HEK293 (cell line): ENCODE measurements around the gene CD300LF.

ENCODE experiments used
- CTCF ChIA-PET: fragments of 350-600 bp; formaldehyde crosslinking; extraction: SDS; loops from one replicate; lab custom pipeline; 2021; ENCODE audit warnings: antibody characterized with exemption; lab: Yijun Ruan, JAX
- POLR2A ChIA-PET: fragments of 300-600 bp; formaldehyde crosslinking; extraction: SDS; loops from one replicate; lab custom pipeline; 2020; ENCODE audit warnings: antibody characterized with exemption, inconsistent platforms; lab: Yijun Ruan, JAX
- H3K27ac ChIP-seq: fragments of 200-500 bp; sonication (Bioruptor generic); 2 replicates; pipeline ENCODE4 v1.5.1; 2014; ENCODE audit warnings: low read depth, low read length, control low read depth, inconsistent platforms; ENCODE audit errors: extremely low read depth
- H3K36me3 ChIP-seq, 2 experiments: fragments of 200-500 bp in 1 of 2; sonication (Bioruptor generic) in 1 of 2; 1 replicate in 1 of 2; 2 replicates in 1 of 2; pipeline ENCODE4 v1.5.1; 2014 to 2017; ENCODE audit warnings: inconsistent platforms in 2 of 2, low read length in 2 of 2; ENCODE audit not compliant: control insufficient read depth in 2 of 2, insufficient read depth in 1 of 2
- H3K4me1 ChIP-seq: fragments of 200-500 bp; sonication (Bioruptor generic); 2 replicates; pipeline ENCODE4 v1.5.1; 2014; ENCODE audit warnings: mild to moderate bottlenecking, low read length, inconsistent platforms; ENCODE audit not compliant: control insufficient read depth, insufficient read depth
- H3K4me3 ChIP-seq: 2 replicates; pipeline ENCODE4 v1.5.1; 2011; ENCODE audit warnings: low read depth, mild to moderate bottlenecking, control low read depth, low read length, moderate library complexity
- H3K9me3 ChIP-seq: fragments of 200-500 bp; sonication (Bioruptor generic); 2 replicates; pipeline ENCODE4 v1.5.1; 2014; ENCODE audit warnings: low read depth, low read length, inconsistent platforms; ENCODE audit not compliant: control insufficient read depth, insufficient read depth
- BCL11A ChIP-seq: fragments of 450-650 bp; formaldehyde crosslinking; IDR thresholded peaks from 2 replicates; pipeline ENCODE4 v1.5.1; 2016; ENCODE audit warnings: low read depth, missing biosample characterization, missing genetic modification characterization
- GLI4 ChIP-seq: fragments of 450-650 bp; formaldehyde crosslinking; IDR thresholded peaks from 2 replicates; pipeline ENCODE4 v1.5.1; 2016; ENCODE audit warnings: missing biosample characterization, missing genetic modification characterization
- HOXD13 ChIP-seq: sonication (generic); formaldehyde crosslinking; IDR thresholded peaks from 2 replicates; pipeline ENCODE4 v1.8.0; 2022; ENCODE audit warnings: missing genetic modification reagents, borderline replicate concordance
- KLF17 ChIP-seq: fragments of 450-650 bp; formaldehyde crosslinking; IDR thresholded peaks from 2 replicates; pipeline ENCODE4 v1.5.1; 2016; ENCODE audit warnings: missing biosample characterization, missing genetic modification characterization
- KLF9 ChIP-seq: fragments of 450-650 bp; formaldehyde crosslinking; IDR thresholded peaks from 2 replicates; pipeline ENCODE4 v1.5.1; 2016; ENCODE audit warnings: missing biosample characterization, missing genetic modification characterization, low read depth
- PRDM2 ChIP-seq: fragments of 450-650 bp; formaldehyde crosslinking; IDR thresholded peaks from 2 replicates; pipeline ENCODE4 v1.5.1; 2016; ENCODE audit warnings: missing biosample characterization, missing genetic modification characterization, borderline replicate concordance
- ZBTB20 ChIP-seq: fragments of 450-650 bp; formaldehyde crosslinking; IDR thresholded peaks from 2 replicates; pipeline ENCODE4 v1.5.1; 2016; ENCODE audit warnings: missing biosample characterization, missing genetic modification characterization
- ZNF169 ChIP-seq: fragments of 450-650 bp; formaldehyde crosslinking; IDR thresholded peaks from 2 replicates; pipeline ENCODE4 v1.5.1; 2016; ENCODE audit warnings: missing biosample characterization, missing genetic modification characterization
- ZNF174 ChIP-seq: fragments of 450-650 bp; formaldehyde crosslinking; IDR thresholded peaks from 2 replicates; pipeline ENCODE4 v1.5.0; 2017; ENCODE audit warnings: missing biosample characterization, mild to moderate bottlenecking, missing genetic modification characterization
- ZNF2 ChIP-seq: fragments of 450-650 bp; formaldehyde crosslinking; IDR thresholded peaks from 2 replicates; pipeline ENCODE4 v1.5.1; 2016; ENCODE audit warnings: missing biosample characterization, missing genetic modification characterization
- ZNF248 ChIP-seq: fragments of 450-650 bp; formaldehyde crosslinking; IDR thresholded peaks from 2 replicates; pipeline ENCODE4 v1.5.1; 2017; ENCODE audit warnings: missing biosample characterization, missing genetic modification characterization
- ZNF26 ChIP-seq: fragments of 450-650 bp; formaldehyde crosslinking; IDR thresholded peaks from 2 replicates; pipeline ENCODE4 v1.5.1; 2016; ENCODE audit warnings: missing biosample characterization, missing genetic modification characterization
- ZNF426 ChIP-seq: fragments of 450-650 bp; formaldehyde crosslinking; IDR thresholded peaks from 2 replicates; pipeline ENCODE4 v1.5.1; 2017; ENCODE audit warnings: missing biosample characterization, missing genetic modification characterization, mild to moderate bottlenecking, inconsistent platforms, moderate library complexity
- ZNF473 ChIP-seq: fragments of 450-650 bp; formaldehyde crosslinking; IDR thresholded peaks from 2 replicates; pipeline ENCODE4 v1.5.1; 2017; ENCODE audit warnings: missing biosample characterization, missing genetic modification characterization
- ZNF555 ChIP-seq: fragments of 450-650 bp; formaldehyde crosslinking; conservative IDR thresholded peaks from 2 replicates; pipeline ENCODE4 v1.5.1; 2017; ENCODE audit warnings: missing biosample characterization, mild to moderate bottlenecking, missing genetic modification characterization, inconsistent platforms
- ZNF629 ChIP-seq: fragments of 450-650 bp; formaldehyde crosslinking; IDR thresholded peaks from 2 replicates; pipeline ENCODE4 v1.5.1; 2017; ENCODE audit warnings: missing biosample characterization, missing genetic modification characterization
- TF ChIP-seq, protein P1 (sequence below): fragments of 450-650 bp; formaldehyde crosslinking; IDR thresholded peaks from 2 replicates; pipeline ENCODE4 v1.5.1; 2016; ENCODE audit warnings: missing biosample characterization, missing genetic modification characterization
- TF ChIP-seq, protein P2 (sequence below): fragments of 450-650 bp; formaldehyde crosslinking; IDR thresholded peaks from 2 replicates; pipeline ENCODE4 v1.5.1; 2016; ENCODE audit warnings: missing biosample characterization, missing genetic modification characterization, low read depth
- TF ChIP-seq, protein P3 (sequence below): fragments of 450-650 bp; formaldehyde crosslinking; IDR thresholded peaks from 2 replicates; pipeline ENCODE4 v1.5.1; 2017; ENCODE audit warnings: missing biosample characterization, missing genetic modification characterization

The CD300LF gene

GRCh38 chr17:74712756-74713155, at the start of gene CD300LF:
Gene CD300LF, minus strand, starts transcription at chr17:74712923. Its CDS starts 57 bp downstream, at chr17:74712866.
- TF ChIP-seq ZNF555, result no peak
- TF ChIP-seq ZNF629 (tag by site-specific recombination), result no peak
- TF ChIP-seq ZNF426 (tag by site-specific recombination), result no peak
- TF ChIP-seq GLI4, result no peak
- no peak for TF ChIP-seq ZNF169 (tag by site-specific recombination)
- no peak for TF ChIP-seq ZNF248 (tag by site-specific recombination)
- TF ChIP-seq, protein P1, sequence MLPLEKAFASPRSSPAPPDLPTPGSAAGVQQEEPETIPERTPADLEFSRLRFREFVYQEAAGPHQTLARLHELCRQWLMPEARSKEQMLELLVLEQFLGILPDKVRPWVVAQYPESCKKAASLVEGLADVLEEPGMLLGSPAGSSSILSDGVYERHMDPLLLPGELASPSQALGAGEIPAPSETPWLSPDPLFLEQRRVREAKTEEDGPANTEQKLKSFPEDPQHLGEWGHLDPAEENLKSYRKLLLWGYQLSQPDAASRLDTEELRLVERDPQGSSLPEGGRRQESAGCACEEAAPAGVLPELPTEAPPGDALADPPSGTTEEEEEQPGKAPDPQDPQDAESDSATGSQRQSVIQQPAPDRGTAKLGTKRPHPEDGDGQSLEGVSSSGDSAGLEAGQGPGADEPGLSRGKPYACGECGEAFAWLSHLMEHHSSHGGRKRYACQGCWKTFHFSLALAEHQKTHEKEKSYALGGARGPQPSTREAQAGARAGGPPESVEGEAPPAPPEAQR (tag by site-specific recombination), result no peak
- TF ChIP-seq HOXD13 (CRISPR knock-in tag), result no peak
- no peak for TF ChIP-seq BCL11A
- TF ChIP-seq ZNF473 (tag by site-specific recombination), result no peak
- TF ChIP-seq KLF9, result no peak
- ChIA-PET CTCF (no interaction called here), POLR2A (no interaction called here)
- Histone ChIP-seq H3K4me3 (no peak within 1 kb of the TSS), H3K9me3 (no peaks in the 10 kb centered on the region), H3K36me3 (no peaks in the 10 kb centered on the region), H3K27ac (no peak within 1 kb of the TSS), H3K4me1 (peaks cover 3% of the 10 kb centered on the region; the same call in 1 of the 2 replicates)

- H3K4me1 ChIP-seq, result peaks cover 14% of the 10 kb centered on the region
- H3K9me3 ChIP-seq, result no peaks in the 10 kb centered on the region
- ChIA-PET POLR2A (interaction anchor here (1.9 kb wide), 1 partner anchor 12 kb away, joined by 8 read pairs; no protein-coding TSS in a partner anchor), CTCF (interaction anchor here (0.5 to 5.4 kb wide), 4 partner anchors 17 to 170 kb away, joined by 3 to 38 read pairs (median 6); partner anchors contain the start of gene CD300LD)
- H3K36me3 ChIP-seq, result peaks cover 3 to 5% of the 10 kb centered on the region in 2 experiments; a peak in 2 of 3 replicates
- no peak overlapping the region for H3K27ac ChIP-seq
- TF ChIP-seq ZNF2 (no peak), PRDM2 (tag by site-specific recombination) (no peak), ZNF26 (tag by site-specific recombination) (no peak), ZBTB20 (no peak), KLF17 (no peak), ZNF174 (tag by site-specific recombination) (no peak)
- TF ChIP-seq, protein P2, sequence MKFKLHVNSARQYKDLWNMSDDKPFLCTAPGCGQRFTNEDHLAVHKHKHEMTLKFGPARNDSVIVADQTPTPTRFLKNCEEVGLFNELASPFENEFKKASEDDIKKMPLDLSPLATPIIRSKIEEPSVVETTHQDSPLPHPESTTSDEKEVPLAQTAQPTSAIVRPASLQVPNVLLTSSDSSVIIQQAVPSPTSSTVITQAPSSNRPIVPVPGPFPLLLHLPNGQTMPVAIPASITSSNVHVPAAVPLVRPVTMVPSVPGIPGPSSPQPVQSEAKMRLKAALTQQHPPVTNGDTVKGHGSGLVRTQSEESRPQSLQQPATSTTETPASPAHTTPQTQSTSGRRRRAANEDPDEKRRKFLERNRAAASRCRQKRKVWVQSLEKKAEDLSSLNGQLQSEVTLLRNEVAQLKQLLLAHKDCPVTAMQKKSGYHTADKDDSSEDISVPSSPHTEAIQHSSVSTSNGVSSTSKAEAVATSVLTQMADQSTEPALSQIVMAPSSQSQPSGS, result no peak
- TF ChIP-seq, protein P3, sequence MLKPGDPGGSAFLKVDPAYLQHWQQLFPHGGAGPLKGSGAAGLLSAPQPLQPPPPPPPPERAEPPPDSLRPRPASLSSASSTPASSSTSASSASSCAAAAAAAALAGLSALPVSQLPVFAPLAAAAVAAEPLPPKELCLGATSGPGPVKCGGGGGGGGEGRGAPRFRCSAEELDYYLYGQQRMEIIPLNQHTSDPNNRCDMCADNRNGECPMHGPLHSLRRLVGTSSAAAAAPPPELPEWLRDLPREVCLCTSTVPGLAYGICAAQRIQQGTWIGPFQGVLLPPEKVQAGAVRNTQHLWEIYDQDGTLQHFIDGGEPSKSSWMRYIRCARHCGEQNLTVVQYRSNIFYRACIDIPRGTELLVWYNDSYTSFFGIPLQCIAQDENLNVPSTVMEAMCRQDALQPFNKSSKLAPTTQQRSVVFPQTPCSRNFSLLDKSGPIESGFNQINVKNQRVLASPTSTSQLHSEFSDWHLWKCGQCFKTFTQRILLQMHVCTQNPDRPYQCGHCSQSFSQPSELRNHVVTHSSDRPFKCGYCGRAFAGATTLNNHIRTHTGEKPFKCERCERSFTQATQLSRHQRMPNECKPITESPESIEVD (tag by site-specific recombination), result no peak
- TF ChIP-seq, all 188 proteins: peak for 0
- H3K4me3 ChIP-seq, result no peak overlapping the region
Observed at GRCh38 chr17:74761931-74762330, 49.2 kb upstream of the CD300LF start.
